Retina (tissue), 1 donor: ENCODE measurements around the gene KIF22.
"Not testable (repeated sequence)": the region's sequence is repeated elsewhere in the genome, so short reads cannot be mapped to it uniquely, and the experiment has no call there.

Experiments
- DNase-seq: peaks from one replicate; pipeline ENCODE4 v3.0.0-alpha.2; 2016

Gene KIF22

GRCh38 chr16:29767062-29767461, 23.5 kb upstream of the KIF22 start:
- DNase-seq, result no peak

- DNase-seq, result no peak
Measured at GRCh38 chr16:29769507-29769906, 21.0 kb upstream of the KIF22 start.

GRCh38 chr16:29770250-29770929, 20.2 kb upstream of the KIF22 start:
- no peak for DNase-seq

DNA sequence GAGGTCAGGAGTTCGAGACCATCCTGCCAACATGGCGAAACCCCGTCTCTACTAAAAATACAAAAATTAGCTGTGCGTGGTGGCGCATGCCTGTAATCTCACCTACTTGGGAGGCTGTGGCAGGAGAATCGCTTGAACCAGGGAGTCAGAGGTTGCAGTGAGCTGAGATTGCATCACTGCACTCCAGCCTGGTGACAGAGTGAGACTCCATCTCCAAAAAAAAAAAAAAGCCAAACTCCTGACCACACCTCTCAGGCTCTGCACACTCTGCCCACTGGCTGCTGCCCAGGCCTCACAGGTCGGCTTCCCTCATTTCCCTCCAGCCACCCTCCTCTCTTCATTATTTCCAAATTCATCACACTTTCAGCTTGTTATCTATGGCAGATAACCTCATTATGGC, 18.2 kb upstream of the KIF22 start:
- DNase-seq, result not testable (repeated sequence)

GRCh38 chr16:29774730-29775129, 15.8 kb upstream of the KIF22 start:
- DNase-seq, result no peak

DNA sequence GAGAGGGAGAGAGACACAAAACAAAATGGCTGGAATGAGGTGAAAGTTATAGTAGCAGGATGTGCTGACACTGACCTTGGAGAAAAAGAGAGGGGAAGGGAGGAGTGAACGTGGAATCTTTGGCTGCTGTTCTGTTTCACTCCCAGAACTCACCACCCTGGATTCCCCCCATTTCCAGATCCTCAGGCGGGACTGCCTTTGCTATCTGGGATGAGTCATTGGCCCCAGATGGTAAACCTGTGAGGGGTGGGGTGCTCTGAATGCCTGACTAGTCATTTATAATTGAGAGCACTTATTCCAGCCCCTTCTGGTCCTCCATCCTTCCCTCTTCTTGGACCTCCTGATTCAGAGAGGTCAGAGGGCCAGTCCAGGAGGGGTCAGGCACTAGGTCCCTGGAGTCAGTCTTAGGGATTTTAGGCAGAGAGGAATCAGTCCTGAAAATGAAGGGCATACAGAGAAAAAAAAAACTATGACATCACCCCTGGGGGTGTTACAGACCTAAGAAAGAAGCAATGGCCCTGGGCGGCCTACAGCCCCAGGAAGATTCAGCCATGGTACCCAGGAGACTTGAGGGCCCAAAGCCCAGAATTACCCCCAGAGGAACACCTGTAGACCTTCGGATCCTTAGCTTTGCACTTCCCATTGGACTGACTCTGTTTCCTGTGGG, 14.7 kb upstream of the KIF22 start:
- DNase-seq, result no peak

DNA sequence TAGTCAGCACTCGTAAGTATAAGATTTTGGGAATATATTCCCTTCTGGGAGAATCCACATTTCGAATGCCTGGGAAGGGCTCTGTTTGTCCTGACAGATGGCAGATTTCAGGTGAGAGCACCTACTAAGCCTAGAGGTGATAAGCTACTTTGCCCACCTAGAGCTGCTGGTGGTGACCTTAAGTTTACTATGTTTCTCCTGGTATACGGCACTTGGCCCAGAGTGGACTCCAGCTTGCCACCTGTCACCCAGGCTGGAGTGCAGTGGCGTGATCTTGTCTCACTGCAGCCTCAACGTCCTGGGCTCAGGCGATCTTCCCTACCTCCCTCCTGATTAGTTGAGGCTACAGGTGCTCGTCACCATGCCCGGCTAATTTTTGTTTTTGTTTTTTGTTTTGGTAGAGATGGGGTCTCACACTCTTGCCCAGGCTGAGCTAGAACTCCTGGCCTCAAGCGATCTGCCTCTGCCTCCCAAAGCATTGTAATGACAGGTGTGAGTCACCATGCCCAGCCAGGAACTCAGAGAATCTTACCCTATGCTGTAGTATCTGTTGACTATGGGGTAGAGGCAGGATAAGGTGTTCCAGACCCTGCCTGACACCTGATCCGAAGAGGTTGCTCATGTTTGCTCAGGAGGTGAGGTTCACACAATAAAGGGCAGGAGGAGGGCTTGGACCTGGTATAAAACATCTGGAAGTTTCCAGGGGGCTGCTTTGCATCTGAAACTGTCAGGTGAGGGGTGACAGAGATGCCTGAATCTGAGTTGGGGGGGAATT, 12.8 kb upstream of the KIF22 start, which contains the start of gene ZG16:
TSS of gene ZG16 (plus strand) at position 681 of the 775 bp plus-strand sequence. CDS start 1,011 bp downstream, outside the sequence.
- no peak for DNase-seq

- DNase-seq, result no peak
Measured at GRCh38 chr16:29779474-29779873, 11.1 kb upstream of the KIF22 start.

- DNase-seq, result not testable (repeated sequence)
Measured at GRCh38 chr16:29783094-29783953, 7.2 kb upstream of the KIF22 start.

DNA sequence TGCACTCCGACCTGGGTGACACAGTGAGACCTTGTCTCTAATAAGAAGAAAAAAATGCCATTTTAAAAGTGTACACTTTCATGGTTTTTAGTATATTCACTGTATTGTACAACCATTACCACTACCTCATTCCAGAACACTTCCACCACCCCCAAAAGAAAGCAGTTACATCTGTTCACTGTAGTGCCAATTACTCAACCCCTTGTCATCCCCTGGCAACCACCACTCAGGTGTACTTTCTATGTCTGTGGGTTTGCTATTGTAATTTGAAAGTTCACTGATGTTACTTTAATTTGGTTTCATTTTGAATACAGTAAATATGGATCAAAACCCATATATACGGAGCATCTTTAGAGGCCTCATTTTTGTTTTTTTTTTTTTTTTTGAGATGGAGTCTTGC, 6.4 kb upstream of the KIF22 start:
- DNase-seq, result no peak

DNA sequence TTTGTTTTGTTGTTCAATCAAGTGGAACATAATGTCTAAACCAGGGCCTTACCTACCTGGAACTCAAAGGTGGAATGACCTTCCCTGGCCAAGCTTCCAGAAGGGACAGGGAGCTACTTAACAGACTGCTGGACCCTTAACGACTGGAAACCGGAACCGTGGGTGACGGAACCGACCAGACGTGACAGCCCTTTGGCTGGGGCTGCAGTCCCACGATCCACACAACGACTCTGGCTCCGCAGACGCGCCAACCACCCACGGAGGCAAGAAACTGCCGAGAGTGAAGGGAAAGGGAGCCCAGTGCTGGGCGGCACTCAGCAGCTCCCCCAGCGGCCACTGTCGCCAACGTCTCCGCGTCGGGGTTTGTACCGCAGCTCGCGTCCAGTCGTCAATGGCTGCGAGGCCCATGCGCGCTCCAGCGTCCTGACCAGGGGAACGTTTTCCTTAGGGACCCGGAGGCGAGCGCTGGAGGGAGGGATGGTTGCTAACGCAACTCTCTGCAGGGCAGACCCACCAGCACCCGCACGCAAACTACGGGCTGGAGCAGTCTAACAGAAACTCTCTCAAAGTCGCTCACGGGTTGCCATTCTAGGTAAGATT, 5.5 kb upstream of the KIF22 start:
- peak; percentile 90 for DNase-seq

DNA sequence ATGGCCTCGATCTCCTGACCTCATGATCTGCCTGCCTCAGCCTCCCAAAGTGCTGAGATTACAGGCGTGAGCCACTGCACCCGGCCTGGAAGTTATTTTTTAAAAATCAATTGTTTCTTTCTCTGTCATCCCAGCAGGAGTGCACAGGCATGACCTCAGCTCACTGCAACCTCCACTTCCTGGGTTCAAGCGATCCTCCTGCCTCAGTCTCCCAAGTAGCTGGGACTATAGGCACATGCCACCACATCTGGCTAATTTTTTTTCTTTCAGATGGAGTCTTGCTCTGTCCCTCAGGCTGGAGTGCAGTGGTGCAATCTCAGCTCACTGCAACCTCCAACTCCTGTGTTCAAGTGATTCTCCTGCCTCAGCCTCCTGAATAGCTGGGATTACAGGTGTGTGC, 3.4 kb upstream of the KIF22 start:
- DNase-seq, result not testable (repeated sequence)

GRCh38 chr16:29789775-29790182, 772 bp upstream of the KIF22 start:
- DNase-seq, result no peak

GRCh38 chr16:29790949-29791844, 646 bp downstream of the KIF22 start:
- DNase-seq, result no peak

- DNase-seq, result no peak
Measured at GRCh38 chr16:29791845-29792807, 1.6 kb downstream of the KIF22 start.

DNA sequence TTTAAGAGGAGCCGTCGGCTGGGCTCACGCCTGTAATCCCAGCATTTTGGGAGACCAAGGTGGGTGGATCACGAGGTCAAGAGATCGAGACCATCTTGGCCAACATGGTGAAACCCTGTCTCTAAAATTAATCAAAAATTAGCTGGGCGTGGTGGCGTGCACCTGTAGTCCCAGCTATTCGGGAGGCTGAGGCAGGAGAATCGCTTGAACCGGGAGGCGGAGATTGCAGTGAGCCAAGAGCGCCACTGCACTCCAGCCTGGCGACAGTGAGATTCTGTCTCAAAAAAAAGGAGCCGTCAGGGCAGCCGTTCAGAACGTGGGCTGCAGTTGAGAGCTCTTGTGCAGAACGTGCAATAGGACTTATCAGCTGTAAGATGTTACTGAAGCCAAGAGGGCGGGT, 2.6 kb downstream of the KIF22 start:
- not testable (repeated sequence) for DNase-seq

DNA sequence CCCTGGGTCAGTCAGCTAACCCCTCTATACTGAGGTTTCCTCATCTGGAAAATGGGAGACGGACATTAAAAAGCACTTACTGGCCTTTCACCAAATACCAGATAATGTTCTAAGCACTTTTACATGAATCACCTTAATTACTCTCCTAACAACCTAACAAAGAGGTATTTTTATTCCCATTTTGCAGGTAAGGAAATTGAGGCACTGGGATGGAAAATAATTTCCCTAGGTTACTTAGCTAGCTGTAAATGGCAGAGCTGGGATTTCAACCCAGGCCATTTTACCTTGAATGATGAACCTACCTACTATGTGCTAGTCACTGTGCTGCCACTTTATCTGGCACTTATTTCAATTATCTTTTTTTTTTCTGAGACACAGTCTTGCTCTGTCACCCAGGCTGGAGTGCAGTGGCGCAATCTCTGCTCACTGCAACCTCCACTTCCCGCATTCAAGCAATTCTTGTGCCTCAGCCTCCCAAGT, 3.7 kb downstream of the KIF22 start:
- DNase-seq, result no peak

GRCh38 chr16:29802416-29802935, 11.9 kb downstream of the KIF22 start:
- DNase-seq, result no peak

DNA sequence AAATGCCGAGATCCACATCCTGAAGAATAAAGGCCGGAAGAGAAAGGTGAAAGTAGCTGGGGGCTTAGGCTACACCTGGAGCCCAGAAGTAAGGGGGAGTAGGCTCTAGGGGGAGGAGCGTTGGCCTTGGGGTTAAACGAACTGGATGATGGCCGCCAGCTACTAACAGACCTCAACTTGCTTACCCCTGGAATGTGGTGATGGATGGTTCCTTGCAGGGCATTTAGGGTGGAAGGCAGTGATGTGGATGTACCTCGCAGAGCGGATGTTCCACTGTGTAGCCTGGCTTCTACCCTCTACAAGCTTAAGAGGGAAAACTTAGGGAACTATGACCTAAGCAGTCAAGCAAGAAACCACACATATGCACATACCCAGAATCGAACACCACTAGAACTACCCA, 13.5 kb downstream of the KIF22 start:
- DNase-seq, result no peak
